ENCODE data around the gene PGGHG. TPM values are rescaled to one million over a fixed set of nuclear protein-coding genes. Genes with fewer than 3 reads are reported as not detected.

PGGHG gene
- total RNA-seq, 5 donors from 2014 or later (not counting 1 experiment from before 2014, with no cell fraction given): 252 to 818 (median 459) TPM

DNA sequence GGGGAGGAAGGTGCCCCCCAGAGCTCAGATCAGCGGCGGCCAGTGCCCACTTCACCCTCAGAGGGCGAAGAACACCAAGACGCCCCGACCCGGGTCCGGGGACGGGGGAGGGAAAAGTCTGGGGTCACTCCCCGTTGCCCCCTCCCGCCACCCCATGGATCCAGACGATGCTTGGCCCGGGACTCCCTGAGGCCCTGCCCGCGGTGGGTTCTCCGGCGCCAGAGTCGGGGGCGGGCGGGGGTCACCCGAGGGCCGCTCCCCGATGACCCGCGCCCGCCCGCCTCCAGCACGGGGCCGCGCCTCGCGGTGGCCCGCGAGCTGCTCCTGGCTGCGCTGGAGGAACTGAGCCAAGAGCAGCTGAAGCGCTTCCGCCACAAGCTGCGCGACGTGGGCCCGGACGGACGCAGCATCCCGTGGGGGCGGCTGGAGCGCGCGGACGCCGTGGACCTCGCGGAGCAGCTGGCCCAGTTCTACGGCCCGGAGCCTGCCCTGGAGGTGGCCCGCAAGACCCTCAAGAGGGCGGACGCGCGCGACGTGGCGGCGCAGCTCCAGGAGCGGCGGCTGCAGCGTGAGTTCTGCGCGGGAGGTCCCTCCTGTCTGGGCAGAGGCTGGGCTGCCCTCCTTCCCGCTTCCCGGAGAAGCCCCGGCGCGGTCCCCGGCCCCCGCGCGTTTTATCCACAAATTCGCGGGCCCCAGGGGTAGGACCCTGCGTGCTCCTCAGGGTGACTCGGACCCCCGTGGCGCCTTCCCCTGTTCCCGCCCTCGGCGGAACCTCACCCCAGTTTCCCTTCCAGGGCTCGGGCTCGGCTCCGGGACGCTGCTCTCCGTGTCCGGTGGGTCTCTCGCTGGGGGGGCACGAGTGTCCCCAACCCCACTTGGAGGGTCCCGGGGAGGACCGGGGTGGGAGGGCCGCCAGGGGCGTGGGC is 9.6 kb upstream of the PGGHG start:
- WGBS (ENCODE audit: insufficient coverage): 19% methylated on average over 83 of the region's 97 CpGs
- Mint-ChIP-seq H3K36me3 (no peaks in the 10 kb centered on the region), H3K9me3 (peaks cover 0 to 9% (median 0%) of the 10 kb centered on the region in 3 donors), H3K4me1 (peaks cover 43 to 59% (median 55%) of the 10 kb centered on the region in 3 donors), H3K27ac (peak overlapping the region in 1 of 2 donors; percentile 79), H3K4me3 (peak overlapping the region; percentile 76 to 91 (median 76)), H3K27me3 (peaks cover 0 to 16% of the 10 kb centered on the region in 2 donors)
- H3K4me1 ChIP-seq (ENCODE audit: control insufficient read depth in 1 of 2, extremely low read depth in 1 of 2, insufficient read depth in 2 of 2, low read length in 2 of 2): peaks cover 17 to 61% of the 10 kb centered on the region in 2 experiments
- H3K9me3 ChIP-seq: no peaks in the 10 kb centered on the region
- peak in 2 of 35 experiments; percentile 27 to 53 for DNase-seq
- ChIA-PET CTCF (interaction anchor here (1.0 kb wide), 2 partner anchors 28 to 29 kb away, joined by 5 read pairs; no protein-coding TSS in a partner anchor), POLR2A (interaction anchor here in 1 of 2 donors (0.6 kb wide), 1 partner anchor 33 kb away, joined by 9 read pairs; no protein-coding TSS in a partner anchor)
- no peaks in the 10 kb centered on the region for H3K36me3 ChIP-seq (ENCODE audit: control insufficient read depth in 2 of 2, extremely low read depth in 1 of 2, insufficient read depth in 1 of 2, low read length in 1 of 2)
- no peak overlapping the region for H3K27ac ChIP-seq (ENCODE audit: low read length)
- peak overlapping the region; percentile 45 to 63 for H3K4me3 ChIP-seq (ENCODE audit: control insufficient read depth in 1 of 2, extremely low read depth in 1 of 2, low read length in 1 of 2)
- peak; percentile 23 to 42 (median 31) for ATAC-seq (replicated peaks in 1 of 4)
- peaks cover 0 to 57% of the 10 kb centered on the region in 2 experiments for H3K27me3 ChIP-seq (replicated peaks in 1 of 2; ENCODE audit: control insufficient read depth in 2 of 2, extremely low read depth in 1 of 2, insufficient read depth in 2 of 2, low read length in 1 of 2)

DNA sequence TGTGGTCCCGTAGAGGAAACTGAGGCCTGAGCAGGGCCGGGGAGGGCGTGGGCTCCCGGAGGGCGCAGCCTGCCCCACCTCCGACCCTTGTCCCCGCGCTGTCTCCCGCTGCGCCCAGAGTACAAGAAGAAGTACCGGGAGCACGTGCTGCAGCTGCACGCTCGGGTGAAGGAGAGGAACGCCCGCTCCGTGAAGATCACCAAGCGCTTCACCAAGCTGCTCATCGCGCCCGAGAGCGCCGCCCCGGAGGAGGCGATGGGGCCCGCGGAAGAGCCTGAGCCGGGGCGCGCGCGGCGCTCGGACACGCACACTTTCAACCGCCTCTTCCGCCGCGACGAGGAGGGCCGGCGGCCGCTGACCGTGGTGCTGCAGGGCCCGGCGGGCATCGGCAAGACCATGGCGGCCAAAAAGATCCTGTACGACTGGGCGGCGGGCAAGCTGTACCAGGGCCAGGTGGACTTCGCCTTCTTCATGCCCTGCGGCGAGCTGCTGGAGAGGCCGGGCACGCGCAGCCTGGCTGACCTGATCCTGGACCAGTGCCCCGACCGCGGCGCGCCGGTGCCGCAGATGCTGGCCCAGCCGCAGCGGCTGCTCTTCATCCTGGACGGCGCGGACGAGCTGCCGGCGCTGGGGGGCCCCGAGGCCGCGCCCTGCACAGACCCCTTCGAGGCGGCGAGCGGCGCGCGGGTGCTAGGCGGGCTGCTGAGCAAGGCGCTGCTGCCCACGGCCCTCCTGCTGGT is 8.8 kb upstream of the PGGHG start:
- H3K27ac ChIP-seq (ENCODE audit: low read length): no peak overlapping the region
- Mint-ChIP-seq H3K4me3 (peak overlapping the region; percentile 71 to 91 (median 80)), H3K36me3 (no peaks in the 10 kb centered on the region), H3K9me3 (peaks cover 0 to 9% (median 0%) of the 10 kb centered on the region in 3 donors), H3K27me3 (peaks cover 0 to 16% of the 10 kb centered on the region in 2 donors), H3K27ac (peak overlapping the region; percentile 57 to 74), H3K4me1 (peaks cover 43 to 62% (median 54%) of the 10 kb centered on the region in 3 donors)
- no peaks in the 10 kb centered on the region for H3K36me3 ChIP-seq (ENCODE audit: control insufficient read depth in 2 of 2, extremely low read depth in 1 of 2, insufficient read depth in 1 of 2, low read length in 1 of 2)
- peak in 25 of 35 experiments; percentile 29 to 70 (median 51) for DNase-seq
- peaks cover 17 to 61% of the 10 kb centered on the region in 2 experiments for H3K4me1 ChIP-seq (ENCODE audit: control insufficient read depth in 1 of 2, extremely low read depth in 1 of 2, insufficient read depth in 2 of 2, low read length in 2 of 2)
- no peaks in the 10 kb centered on the region for H3K9me3 ChIP-seq
- CTCF ChIA-PET: interaction anchor here (1.0 to 1.7 kb wide), 2 partner anchors 29 to 30 kb away, joined by 5 to 8 read pairs; no protein-coding TSS in a partner anchor
- POLR2A ChIA-PET: no interaction called here
- peaks cover 0 to 63% of the 10 kb centered on the region in 2 experiments for H3K27me3 ChIP-seq (replicated peaks in 1 of 2; ENCODE audit: control insufficient read depth in 2 of 2, extremely low read depth in 1 of 2, insufficient read depth in 2 of 2, low read length in 1 of 2)
- peak overlapping the region; percentile 45 to 63 for H3K4me3 ChIP-seq (ENCODE audit: control insufficient read depth in 1 of 2, extremely low read depth in 1 of 2, low read length in 1 of 2)
- 4% methylated on average over 85 of the region's 85 CpGs for WGBS (ENCODE audit: insufficient coverage)
- ATAC-seq (replicated peaks in 1 of 4): peak; percentile 55 to 61 (median 58)

DNA sequence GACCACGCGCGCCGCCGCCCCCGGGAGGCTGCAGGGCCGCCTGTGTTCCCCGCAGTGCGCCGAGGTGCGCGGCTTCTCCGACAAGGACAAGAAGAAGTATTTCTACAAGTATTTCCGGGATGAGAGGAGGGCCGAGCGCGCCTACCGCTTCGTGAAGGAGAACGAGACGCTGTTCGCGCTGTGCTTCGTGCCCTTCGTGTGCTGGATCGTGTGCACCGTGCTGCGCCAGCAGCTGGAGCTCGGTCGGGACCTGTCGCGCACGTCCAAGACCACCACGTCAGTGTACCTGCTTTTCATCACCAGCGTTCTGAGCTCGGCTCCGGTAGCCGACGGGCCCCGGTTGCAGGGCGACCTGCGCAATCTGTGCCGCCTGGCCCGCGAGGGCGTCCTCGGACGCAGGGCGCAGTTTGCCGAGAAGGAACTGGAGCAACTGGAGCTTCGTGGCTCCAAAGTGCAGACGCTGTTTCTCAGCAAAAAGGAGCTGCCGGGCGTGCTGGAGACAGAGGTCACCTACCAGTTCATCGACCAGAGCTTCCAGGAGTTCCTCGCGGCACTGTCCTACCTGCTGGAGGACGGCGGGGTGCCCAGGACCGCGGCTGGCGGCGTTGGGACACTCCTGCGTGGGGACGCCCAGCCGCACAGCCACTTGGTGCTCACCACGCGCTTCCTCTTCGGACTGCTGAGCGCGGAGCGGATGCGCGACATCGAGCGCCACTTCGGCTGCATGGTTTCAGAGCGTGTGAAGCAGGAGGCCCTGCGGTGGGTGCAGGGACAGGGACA is 8.0 kb upstream of the PGGHG start:
- Histone ChIP-seq H3K27ac (ENCODE audit: low read length) (no peak overlapping the region), H3K27me3 (replicated peaks in 1 of 2; ENCODE audit: control insufficient read depth in 2 of 2, extremely low read depth in 1 of 2, insufficient read depth in 2 of 2, low read length in 1 of 2) (peaks cover 0 to 70% of the 10 kb centered on the region in 2 experiments), H3K36me3 (ENCODE audit: control insufficient read depth in 2 of 2, extremely low read depth in 1 of 2, insufficient read depth in 1 of 2, low read length in 1 of 2) (no peaks in the 10 kb centered on the region), H3K4me3 (ENCODE audit: control insufficient read depth in 1 of 2, extremely low read depth in 1 of 2, low read length in 1 of 2) (peak overlapping the region; percentile 51 to 63), H3K9me3 (no peaks in the 10 kb centered on the region), H3K4me1 (ENCODE audit: control insufficient read depth in 1 of 2, extremely low read depth in 1 of 2, insufficient read depth in 2 of 2, low read length in 2 of 2) (peaks cover 17 to 67% of the 10 kb centered on the region in 2 experiments)
- peaks cover 43 to 67% (median 57%) of the 10 kb centered on the region in 3 donors for H3K4me1 Mint-ChIP-seq
- peaks cover 0 to 9% (median 0%) of the 10 kb centered on the region in 3 donors for H3K9me3 Mint-ChIP-seq
- WGBS (ENCODE audit: insufficient coverage): 10% methylated on average over 79 of the region's 79 CpGs
- ChIA-PET CTCF (interaction anchor here (1.7 to 2.1 kb wide), 2 partner anchors 30 kb away, joined by 7 to 8 read pairs; no protein-coding TSS in a partner anchor), POLR2A (no interaction called here)
- H3K36me3 Mint-ChIP-seq: no peaks in the 10 kb centered on the region
- H3K27me3 Mint-ChIP-seq: peaks cover 0 to 16% of the 10 kb centered on the region in 2 donors
- DNase-seq (peak in 9 of 35 experiments; percentile 15 to 63 (median 51)), ATAC-seq (replicated peaks in 1 of 4) (peak; percentile 36 to 53 (median 48))
- peak overlapping the region; percentile 84 to 91 (median 85) for H3K4me3 Mint-ChIP-seq
- H3K27ac Mint-ChIP-seq: peak overlapping the region; percentile 81 to 90

DNA sequence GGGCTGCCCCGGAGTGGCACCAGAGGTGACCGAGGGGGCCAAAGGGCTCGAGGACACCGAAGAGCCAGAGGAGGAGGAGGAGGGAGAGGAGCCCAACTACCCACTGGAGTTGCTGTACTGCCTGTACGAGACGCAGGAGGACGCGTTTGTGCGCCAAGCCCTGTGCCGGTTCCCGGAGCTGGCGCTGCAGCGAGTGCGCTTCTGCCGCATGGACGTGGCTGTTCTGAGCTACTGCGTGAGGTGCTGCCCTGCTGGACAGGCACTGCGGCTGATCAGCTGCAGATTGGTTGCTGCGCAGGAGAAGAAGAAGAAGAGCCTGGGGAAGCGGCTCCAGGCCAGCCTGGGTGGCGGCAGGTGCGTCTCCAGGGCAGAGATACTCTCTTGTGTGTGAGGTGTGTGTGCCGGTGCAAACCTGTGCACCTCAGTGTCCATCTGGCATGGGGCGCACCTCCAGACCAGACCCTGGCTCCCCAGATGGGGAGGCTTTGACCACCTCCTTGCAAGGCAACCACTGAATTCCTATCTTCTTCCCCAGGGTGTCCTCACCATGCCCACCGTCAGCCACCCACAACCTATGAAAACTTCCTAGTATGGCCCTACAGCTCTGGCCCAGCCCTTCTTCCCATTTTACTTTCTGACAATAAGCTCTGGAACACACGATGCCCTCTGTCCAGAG is 7.3 kb upstream of the PGGHG start:
- peak overlapping the region; percentile 84 to 91 (median 85) for H3K4me3 Mint-ChIP-seq
- DNase-seq: peak in 1 of 35 experiments; percentile 13
- H3K4me1 Mint-ChIP-seq: peaks cover 45 to 71% (median 60%) of the 10 kb centered on the region in 3 donors
- Histone ChIP-seq H3K4me1 (ENCODE audit: control insufficient read depth in 1 of 2, extremely low read depth in 1 of 2, insufficient read depth in 2 of 2, low read length in 2 of 2) (peaks cover 22 to 74% of the 10 kb centered on the region in 2 experiments), H3K9me3 (no peaks in the 10 kb centered on the region), H3K27me3 (replicated peaks in 1 of 2; ENCODE audit: control insufficient read depth in 2 of 2, extremely low read depth in 1 of 2, insufficient read depth in 2 of 2, low read length in 1 of 2) (peaks cover 0 to 72% of the 10 kb centered on the region in 2 experiments), H3K4me3 (ENCODE audit: control insufficient read depth in 1 of 2, extremely low read depth in 1 of 2, low read length in 1 of 2) (peak overlapping the region; percentile 51 to 63), H3K27ac (ENCODE audit: low read length) (no peak overlapping the region), H3K36me3 (ENCODE audit: control insufficient read depth in 2 of 2, extremely low read depth in 1 of 2, insufficient read depth in 1 of 2, low read length in 1 of 2) (no peaks in the 10 kb centered on the region)
- ChIA-PET POLR2A (no interaction called here), CTCF (interaction anchor here (1.7 to 2.1 kb wide), 2 partner anchors 30 to 31 kb away, joined by 7 to 8 read pairs; no protein-coding TSS in a partner anchor)
- peak overlapping the region; percentile 81 to 90 for H3K27ac Mint-ChIP-seq
- H3K36me3 Mint-ChIP-seq: no peaks in the 10 kb centered on the region
- H3K27me3 Mint-ChIP-seq: peaks cover 0 to 16% of the 10 kb centered on the region in 2 donors
- peak; percentile 5 to 10 (median 9) for ATAC-seq (replicated peaks in 1 of 4)
- peaks cover 0 to 2% (median 0%) of the 10 kb centered on the region in 3 donors for H3K9me3 Mint-ChIP-seq
- WGBS (ENCODE audit: insufficient coverage): 27% methylated on average over 25 of the region's 26 CpGs

DNA sequence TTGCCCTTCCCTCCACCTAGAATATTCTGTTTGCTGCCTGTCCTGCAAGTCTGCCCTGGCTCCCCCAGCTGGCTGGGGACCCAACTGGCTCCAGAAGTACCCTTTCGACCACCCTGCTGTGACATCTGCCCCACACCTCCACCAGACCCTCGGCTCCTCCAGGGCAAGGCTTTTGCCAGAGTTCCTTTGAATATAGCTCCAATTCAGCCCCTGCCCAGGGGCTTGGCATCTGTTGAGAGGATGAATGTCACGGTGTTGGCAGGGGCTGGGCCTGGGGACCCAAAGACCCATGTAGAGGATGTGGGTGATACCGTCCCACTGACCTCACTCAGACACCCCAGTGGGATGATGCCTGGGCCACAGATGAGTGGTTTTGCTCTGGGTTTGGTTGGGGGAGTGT is 6.8 kb upstream of the PGGHG start:
- ChIA-PET CTCF (interaction anchor here in 1 of 2 donors (2.1 kb wide), 1 partner anchor 31 kb away, joined by 7 read pairs; no protein-coding TSS in a partner anchor), POLR2A (no interaction called here)
- Histone ChIP-seq H3K4me1 (ENCODE audit: control insufficient read depth in 1 of 2, extremely low read depth in 1 of 2, insufficient read depth in 2 of 2, low read length in 2 of 2) (peaks cover 22 to 80% of the 10 kb centered on the region in 2 experiments), H3K4me3 (ENCODE audit: control insufficient read depth in 1 of 2, extremely low read depth in 1 of 2, low read length in 1 of 2) (peak overlapping the region in 1 of 2 donors; percentile 63), H3K27ac (ENCODE audit: low read length) (no peak overlapping the region), H3K36me3 (ENCODE audit: control insufficient read depth in 2 of 2, extremely low read depth in 1 of 2, insufficient read depth in 1 of 2, low read length in 1 of 2) (no peaks in the 10 kb centered on the region), H3K27me3 (replicated peaks in 1 of 2; ENCODE audit: control insufficient read depth in 2 of 2, extremely low read depth in 1 of 2, insufficient read depth in 2 of 2, low read length in 1 of 2) (peaks cover 0 to 76% of the 10 kb centered on the region in 2 experiments), H3K9me3 (no peaks in the 10 kb centered on the region)
- Mint-ChIP-seq H3K4me3 (peak overlapping the region; percentile 84 to 91 (median 85)), H3K36me3 (no peaks in the 10 kb centered on the region), H3K9me3 (no peaks in the 10 kb centered on the region), H3K4me1 (peaks cover 51 to 71% (median 62%) of the 10 kb centered on the region in 3 donors), H3K27ac (peak overlapping the region; percentile 66 to 74), H3K27me3 (peaks cover 0 to 16% of the 10 kb centered on the region in 2 donors)
- WGBS (ENCODE audit: insufficient coverage): no CpG with 5 or more reads among the region's 4 CpGs
- ATAC-seq (replicated peaks in 1 of 4) (no peak), DNase-seq (peak in 1 of 35 experiments; percentile 11)

Data from T-cell (primary cell).